Regular cardiac myocyte (primary cell): ENCODE data around the gene COQ6. TPM values are rescaled to one million over a fixed set of nuclear protein-coding genes. Genes with fewer than 3 reads are reported as not detected.

Experiments used
- total RNA-seq: library from RNA; depleted of rRNA; stranded (reverse); fragments of >200 nt; gene quantifications from 2 replicates; pipeline ENCODE4 v1.2.3, GENCODE V29; 2014

COQ6 gene
- total RNA-seq, result 22.6 and 27.8 TPM in 2 replicates

DNA sequence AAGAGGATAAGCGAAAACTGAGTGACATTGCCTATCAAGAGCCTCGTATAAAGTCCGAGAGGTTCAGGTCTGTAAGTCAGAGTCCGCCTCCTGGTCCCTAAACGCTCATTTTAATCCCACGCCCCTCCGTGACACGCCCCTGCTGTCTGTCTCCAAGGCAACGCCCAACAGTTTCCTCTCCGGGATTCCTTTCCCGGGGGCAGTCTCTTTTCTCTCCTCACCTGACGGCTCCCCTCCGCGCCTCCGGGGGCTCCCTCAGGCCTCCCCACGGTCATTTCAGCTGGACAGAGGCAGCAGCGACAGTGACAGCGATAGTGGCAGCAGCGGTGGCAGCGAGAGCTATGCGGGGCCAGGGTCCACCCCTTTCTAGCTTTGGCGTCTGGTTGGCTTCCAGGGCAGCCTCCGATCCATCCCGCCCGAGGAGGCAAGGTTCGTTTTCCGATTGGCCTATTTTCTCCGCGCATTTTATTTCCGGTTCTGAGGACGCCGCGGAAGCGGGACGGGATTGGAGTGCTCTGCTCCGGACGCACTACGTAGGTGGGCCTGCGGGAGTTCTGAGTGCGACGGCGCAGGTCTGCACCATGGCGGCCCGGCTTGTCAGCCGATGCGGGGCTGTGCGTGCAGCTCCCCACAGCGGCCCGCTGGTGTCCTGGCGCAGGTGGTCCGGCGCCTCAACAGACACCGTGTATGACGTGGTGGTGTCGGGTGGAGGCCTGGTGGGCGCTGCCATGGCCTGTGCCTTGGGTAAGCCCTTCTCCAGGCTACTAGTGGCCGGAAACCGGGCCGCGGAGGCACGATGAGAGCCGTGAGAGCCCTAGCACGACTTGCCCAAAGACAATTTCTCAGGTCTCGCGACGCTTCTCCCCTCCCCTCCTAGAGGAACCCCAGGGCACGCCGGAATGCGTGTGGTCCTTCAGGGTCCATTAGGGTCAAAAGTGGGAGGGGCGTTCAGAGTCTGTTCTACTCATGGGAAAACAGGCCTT, at the start of gene COQ6, which contains the start of gene FAM161B:
Gene COQ6, plus strand, starts transcription at position 551 of the 983 bp plus-strand sequence. Its CDS starts 31 bp downstream, at position 582.
Gene FAM161B, minus strand, starts transcription at position 343 of the 983 bp plus-strand sequence. Its CDS starts 68 bp downstream, at position 275.

Other genes starting within 250 kb of the COQ6 start
- gene PNMA1, start 235.9 kb upstream of the COQ6 start, total RNA-seq, result 16.1 and 21.3 TPM in 2 replicates
- 3.3 and 9.6 TPM in 2 replicates for gene PTGR2, start 98.5 kb upstream of the COQ6 start, total RNA-seq
- gene ZNF410, start 63.4 kb upstream of the COQ6 start, total RNA-seq, result 78.8 and 102 TPM in 2 replicates
- 2.7 and 5.4 TPM in 2 replicates for gene FAM161B, start 208 bp upstream of the COQ6 start, total RNA-seq
- gene ENTPD5, start 69.0 kb downstream of the COQ6 start, total RNA-seq, result 8.1 and 9.6 TPM in 2 replicates
- 5.8 and 9.0 TPM in 2 replicates for gene BBOF1, start 69.0 kb downstream of the COQ6 start, total RNA-seq
- 24.5 and 28.2 TPM in 2 replicates for gene ALDH6A1, start 134.2 kb downstream of the COQ6 start, total RNA-seq
- gene LIN52, start 134.7 kb downstream of the COQ6 start, total RNA-seq, result 10.7 and 12.1 TPM in 2 replicates